A549 treated with RU486 at 1 μM for 4 hours (cell line): Measurements from ENCODE around the gene AGAP6. TPM values are rescaled to one million over a fixed set of nuclear protein-coding genes. Genes with fewer than 3 reads are reported as not detected.

Source experiments
- total RNA-seq: library from RNA; stranded (reverse); fragments of 200-300 nt; extraction: Qiagen RNA extraction; gene quantifications from 5 replicates; pipeline ENCODE4 v1.2.3, GENCODE V29; 2022; ENCODE audit warnings: low read depth

AGAP6 gene
- 7.3 to 9.7 TPM (median 9.0 TPM) in 5 replicates for total RNA-seq

DNA sequence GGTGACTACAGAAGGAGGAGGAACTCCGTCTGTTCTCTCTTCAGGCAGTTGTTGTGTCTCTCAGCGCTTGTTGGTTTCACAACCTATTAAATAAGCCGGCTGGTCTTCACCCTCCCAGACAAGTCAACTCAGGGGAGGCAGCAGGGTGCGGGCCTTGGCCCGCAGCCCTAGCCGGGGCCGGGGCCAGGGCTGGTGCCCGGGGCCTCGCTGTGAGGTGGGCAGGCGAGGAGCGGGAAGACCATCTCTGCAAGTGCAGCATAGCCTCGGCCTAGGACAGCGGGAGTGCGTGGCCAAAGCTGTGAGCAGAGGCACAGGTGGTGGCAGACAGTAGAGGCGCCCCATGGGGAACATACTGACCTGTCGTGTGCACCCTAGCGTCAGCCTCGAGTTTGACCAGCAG, at the start of gene AGAP6:
AGAP6 (plus strand) TSS at position 31 of the 400 bp plus-strand sequence; CDS start at position 341, 310 bp downstream.

DNA sequence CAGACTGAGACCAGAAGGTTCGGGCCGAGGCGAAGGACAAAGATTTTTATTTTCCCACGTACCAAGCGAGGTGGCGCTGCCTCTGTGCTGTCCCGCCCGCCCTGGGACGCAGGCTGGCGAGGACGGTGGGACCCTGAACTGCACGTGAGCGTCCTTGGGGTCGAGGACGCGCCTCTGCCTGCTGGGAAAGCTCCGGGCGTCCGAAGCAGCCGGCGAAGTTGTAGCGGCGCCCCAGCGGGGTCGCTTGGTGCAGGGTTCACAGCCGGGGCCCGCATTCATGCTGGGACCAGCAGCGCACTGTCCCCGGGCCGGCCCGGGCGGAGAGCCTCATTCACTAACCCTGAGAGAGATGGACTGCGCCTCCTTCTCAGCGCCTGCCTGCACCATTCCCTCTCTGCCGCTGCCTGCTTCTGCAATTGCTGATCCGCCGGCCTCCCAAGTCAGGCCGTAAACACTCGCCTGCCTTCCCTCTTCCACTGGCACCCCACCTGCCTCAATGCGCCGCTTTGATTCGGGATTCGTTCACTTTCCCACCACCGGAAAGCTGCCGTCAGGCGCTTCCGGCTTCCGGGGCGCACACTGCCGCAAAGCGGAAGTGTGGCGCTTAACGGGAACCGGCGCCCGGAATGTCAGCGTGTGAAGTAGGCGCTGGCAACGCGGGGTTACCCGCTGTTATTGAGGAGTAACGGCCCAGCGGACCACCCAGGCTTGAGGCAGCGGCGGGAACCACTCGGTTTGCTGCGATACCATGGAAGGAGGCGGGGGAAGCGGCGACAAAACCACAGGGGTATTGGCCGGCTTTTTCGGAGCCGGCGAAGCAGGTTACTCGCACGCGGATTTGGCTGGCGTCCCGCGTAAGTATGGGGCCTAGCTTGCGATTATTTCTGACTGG, 46.5 kb upstream of the AGAP6 start, which contains the start of the genes PARG and TIMM23B:
PARG (minus strand) TSS at position 581 of the 892 bp plus-strand sequence; CDS start at position 279, 302 bp downstream.
TIMM23B (plus strand) TSS at position 607 of the 892 bp plus-strand sequence; CDS start at position 749, 142 bp downstream.

Other genes starting within 250 kb of the AGAP6 start
- gene OGDHL, start 226.1 kb upstream of the AGAP6 start, total RNA-seq, result 0.07 to 0.24 TPM (median 0.15 TPM) in 5 replicates
- 14.7 to 20.4 TPM (median 19.7 TPM) in 5 replicates for gene PARG, start 46.4 kb upstream of the AGAP6 start, total RNA-seq
- gene TIMM23B, start 46.4 kb upstream of the AGAP6 start, total RNA-seq, result 13.9 to 23.3 TPM (median 18.1 TPM) in 5 replicates
- 12.2 to 15.0 TPM (median 12.8 TPM) in 5 replicates for gene WASHC2A, start 79.5 kb downstream of the AGAP6 start, total RNA-seq